Posterior cingulate gyrus (tissue), 11 donors: ENCODE data around the gene SIK1.
A peak's percentile ranks its signal among the peaks of the same experiment; 100 is the strongest.
"Not testable (repeated sequence)": the region's sequence is repeated elsewhere in the genome, so short reads cannot be mapped to it uniquely, and the experiment has no call there.

Experiments used
- DNase-seq, 10 donors: peaks; one replicate each; pipeline versions ENCODE4 v3.0.0 to v3.0.0-alpha.2; 2020 to 2021; ENCODE audit warnings: mixed read lengths in 3 of 10
- intact Hi-C: fragments of 100-400 bp; cut with DNase I; formaldehyde crosslinking; loops from one replicate; pipeline ENCODE4 v1.15.1; 2023

Gene SIK1

GRCh38 chr21:43398533-43398932 lies 28.4 kb downstream of the SIK1 start:
- intact Hi-C loops, DNase-seq: not testable (repeated sequence)

GRCh38 chr21:43398000-43398399 lies 28.9 kb downstream of the SIK1 start:
- DNase-seq, intact Hi-C loops: not testable (repeated sequence)

- intact Hi-C loops, DNase-seq: not testable (repeated sequence)
Observed at GRCh38 chr21:43397439-43397808, 29.5 kb downstream of the SIK1 start.

- intact Hi-C loops, DNase-seq: not testable (repeated sequence)
Observed at GRCh38 chr21:43396788-43397438, 30.0 kb downstream of the SIK1 start.

- intact Hi-C loops, DNase-seq: not testable (repeated sequence)
Observed at GRCh38 chr21:43383351-43383750, 43.6 kb downstream of the SIK1 start.

- intact Hi-C loops: not testable (repeated sequence)
- DNase-seq: peak in 3 of 10 donors; percentile 22 to 31 (median 24)
Observed at GRCh38 chr21:43382902-43383301, 44.0 kb downstream of the SIK1 start.

- intact Hi-C loops: not testable (repeated sequence)
- DNase-seq: peak in 1 of 10 donors; percentile 19
Observed at GRCh38 chr21:43380852-43381533, 45.9 kb downstream of the SIK1 start.

GRCh38 chr21:43380337-43380736 lies 46.6 kb downstream of the SIK1 start:
- DNase-seq, intact Hi-C loops: not testable (repeated sequence)

- peak in 1 of 10 donors; percentile 30 for DNase-seq
- intact Hi-C loops: not testable (repeated sequence)
Observed at GRCh38 chr21:43379626-43380122, 47.3 kb downstream of the SIK1 start.

- intact Hi-C loops: no loop called here
Observed at GRCh38 chr21:43376478-43376882, 50.5 kb downstream of the SIK1 start.

GRCh38 chr21:43375837-43376477 lies 51.0 kb downstream of the SIK1 start:
- DNase-seq: peak in 2 of 10 donors; percentile 9 to 67
- intact Hi-C loops: no loop called here

More at GRCh38 chr21:43376478-43376882, 50.5 kb downstream of the SIK1 start:
- DNase-seq: no peak

GRCh38 chr21:43375006-43375836 lies 51.7 kb downstream of the SIK1 start:
- intact Hi-C loops: no loop called here
- DNase-seq: peak in 1 of 10 donors; percentile 20

GRCh38 chr21:43374228-43374885 lies 52.6 kb downstream of the SIK1 start:
- intact Hi-C loops: no loop called here
- DNase-seq: peak in 1 of 10 donors; percentile 8

- intact Hi-C loops: no loop called here
- DNase-seq: peak in 1 of 10 donors; percentile 27
Observed at GRCh38 chr21:43373362-43374227, 53.3 kb downstream of the SIK1 start.

GRCh38 chr21:43372663-43373361 lies 54.1 kb downstream of the SIK1 start:
- peak in 1 of 10 donors; percentile 19 for DNase-seq

GRCh38 chr21:43371786-43372185 lies 55.1 kb downstream of the SIK1 start:
- intact Hi-C loops: no loop called here
- peak in 1 of 10 donors; percentile 19 for DNase-seq

More at GRCh38 chr21:43372663-43373361, 54.1 kb downstream of the SIK1 start:
- intact Hi-C loops: no loop called here

GRCh38 chr21:43370888-43371570 lies 55.9 kb downstream of the SIK1 start:
- intact Hi-C loops: no loop called here

More at GRCh38 chr21:43370888-43371570, 55.9 kb downstream of the SIK1 start:
- no peak for DNase-seq
